CD4-positive, alpha-beta T cell (primary cell): ENCODE measurements around the gene POU3F1. TPM values are rescaled to one million over a fixed set of nuclear protein-coding genes. Genes with fewer than 3 reads are reported as not detected.

Source experiments
- ATAC-seq: fragments of 200-7000 bp; cut with Tn5 transposase; one replicate; pipeline ENCODE4 v1.10.0; 2022; ENCODE audit warnings: mild to moderate bottlenecking; ENCODE audit not compliant: poor library complexity
- CTCF ChIA-PET: fragments of 350-600 bp; sonication (Branson Sonifier 250); formaldehyde crosslinking; loops from one replicate; lab custom pipeline; 2021; ENCODE audit warnings: antibody characterized with exemption, inconsistent platforms; lab: Charles Lee
- POLR2A ChIA-PET: fragments of 350-600 bp; sonication (Branson Sonifier 250); formaldehyde crosslinking; loops from one replicate; lab custom pipeline; 2021; ENCODE audit warnings: antibody characterized with exemption, inconsistent platforms; lab: Charles Lee
- DNase-seq, 14 experiments: peaks; one replicate each; pipeline ENCODE4 v3.0.0-alpha.2; 2013 to 2020; ENCODE audit warnings: mixed read lengths in 2 of 14
- H3K27ac ChIP-seq, 2 donors: one replicate each; pipeline versions ENCODE4 v1.5.1 to v1.7.0; 2013; ENCODE audit warnings: low read length in 2 of 2, low read depth in 1 of 2, mild to moderate bottlenecking in 1 of 2
- H3K27me3 ChIP-seq, 2 experiments: 1 replicate in 1 of 2; 2 replicates in 1 of 2; pipeline versions ENCODE4 v1.6.1 to v1.7.0; 2013; ENCODE audit warnings: low read length in 2 of 2, control low read depth in 1 of 2, mild to moderate bottlenecking in 1 of 2, moderate library complexity in 1 of 2; ENCODE audit not compliant: insufficient read depth in 2 of 2, control insufficient read depth in 1 of 2
- H3K36me3 ChIP-seq: one replicate; pipeline ENCODE4 v1.6.1; 2013; ENCODE audit warnings: low read length, control low read depth; ENCODE audit not compliant: insufficient read depth
- H3K4me1 ChIP-seq: one replicate; pipeline ENCODE4 v1.6.1; 2013; ENCODE audit warnings: low read length, control low read depth; ENCODE audit not compliant: insufficient read depth
- H3K4me3 ChIP-seq: one replicate; pipeline ENCODE4 v1.5.1; 2013; ENCODE audit warnings: mild to moderate bottlenecking, low read length, moderate library complexity
- H3K9me3 ChIP-seq, 2 experiments: 1 replicate in 1 of 2; 2 replicates in 1 of 2; pipeline versions ENCODE4 v1.6.1 to v1.7.0; 2013; ENCODE audit warnings: low read length in 2 of 2, mild to moderate bottlenecking in 2 of 2, control low read depth in 1 of 2, moderate library complexity in 1 of 2; ENCODE audit not compliant: control insufficient read depth in 1 of 2, insufficient read depth in 1 of 2
- H3K27ac Mint-ChIP-seq: one replicate; pipeline ENCODE4 v1.8.0; 2020; ENCODE audit warnings: mixed read lengths
- H3K27me3 Mint-ChIP-seq: one replicate; pipeline ENCODE4 v1.8.0; 2021; ENCODE audit warnings: mixed read lengths
- H3K36me3 Mint-ChIP-seq: one replicate; pipeline ENCODE4 v1.8.0; 2021; ENCODE audit warnings: low read depth, mixed read lengths
- H3K4me1 Mint-ChIP-seq: one replicate; pipeline ENCODE4 v1.8.0; 2021; ENCODE audit warnings: low read depth, mixed read lengths
- H3K4me3 Mint-ChIP-seq: one replicate; pipeline ENCODE4 v1.8.0; 2020; ENCODE audit warnings: mild to moderate bottlenecking, mixed read lengths
- H3K9me3 Mint-ChIP-seq: one replicate; pipeline ENCODE4 v1.8.0; 2020; ENCODE audit warnings: mixed read lengths
- intact Hi-C, 2 experiments: fragments of 100-400 bp; cut with DNase I in 1 of 2; cut with micrococcal nuclease in 1 of 2; formaldehyde crosslinking; loops; one replicate each; pipeline versions ENCODE4 v1.15.1 to v1.9.0; 2023 to 2025; cut with DNase I, micrococcal nuclease
- total RNA-seq, 174 experiments: library from RNA in 2 of 174; stranded (reverse) in 2 of 174; gene quantifications; one replicate each; pipeline ENCODE4 v1.2.3 and lab custom pipeline; 2021 to 2026
- TF ChIP-seq, protein P1 (sequence below): fragments of 200-600 bp; IDR thresholded peaks from one replicate; pipeline ENCODE4 v1.8.0; 2022; ENCODE audit warnings: antibody characterized with exemption, mild to moderate bottlenecking

The POU3F1 gene
- total RNA-seq, 2 experiments from 2014 or later, result 0.22 to 0.27 TPM

DNA sequence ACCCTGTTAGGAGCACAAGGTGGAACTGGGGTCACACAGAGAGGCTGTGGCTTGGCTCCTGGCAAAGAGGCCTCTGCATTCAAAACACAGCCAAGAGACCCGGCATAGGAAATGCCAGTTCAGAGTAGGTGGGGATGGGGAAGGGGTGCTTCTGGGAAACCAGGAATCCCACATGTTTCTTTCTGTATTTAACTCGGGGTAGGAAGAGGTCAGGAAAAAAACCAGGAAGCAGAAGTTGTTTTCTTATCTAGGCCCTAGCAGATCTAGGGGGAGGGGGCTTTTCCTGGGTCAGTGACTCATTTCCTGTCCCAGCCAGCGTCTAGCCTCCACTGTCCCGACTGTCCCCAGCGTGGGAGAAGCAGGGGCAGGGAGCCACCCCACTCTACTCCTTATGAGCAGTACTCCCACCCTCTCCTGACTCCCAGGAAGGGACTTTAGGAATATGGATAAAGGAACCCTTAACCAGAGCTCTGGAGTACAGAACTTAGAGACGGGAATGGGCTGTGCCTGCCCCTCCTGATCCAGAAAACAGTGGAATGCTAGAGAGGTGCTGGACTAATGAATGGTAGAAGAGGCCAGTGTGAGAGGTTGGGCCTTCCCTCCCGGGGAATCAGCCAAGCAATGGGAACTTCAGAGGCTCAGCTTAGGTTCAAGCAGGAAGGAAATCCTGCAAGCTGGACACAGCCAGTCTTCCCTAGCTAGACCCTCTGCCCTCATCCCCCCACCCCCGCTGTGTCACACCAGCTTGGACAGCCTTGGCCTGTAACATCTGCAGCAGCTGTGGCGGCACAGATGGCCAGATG lies 47.0 kb downstream of the POU3F1 start:
- no peak overlapping the region for H3K27ac ChIP-seq
- H3K4me3 Mint-ChIP-seq, result no peak overlapping the region
- POLR2A ChIA-PET, result no interaction called here

DNA sequence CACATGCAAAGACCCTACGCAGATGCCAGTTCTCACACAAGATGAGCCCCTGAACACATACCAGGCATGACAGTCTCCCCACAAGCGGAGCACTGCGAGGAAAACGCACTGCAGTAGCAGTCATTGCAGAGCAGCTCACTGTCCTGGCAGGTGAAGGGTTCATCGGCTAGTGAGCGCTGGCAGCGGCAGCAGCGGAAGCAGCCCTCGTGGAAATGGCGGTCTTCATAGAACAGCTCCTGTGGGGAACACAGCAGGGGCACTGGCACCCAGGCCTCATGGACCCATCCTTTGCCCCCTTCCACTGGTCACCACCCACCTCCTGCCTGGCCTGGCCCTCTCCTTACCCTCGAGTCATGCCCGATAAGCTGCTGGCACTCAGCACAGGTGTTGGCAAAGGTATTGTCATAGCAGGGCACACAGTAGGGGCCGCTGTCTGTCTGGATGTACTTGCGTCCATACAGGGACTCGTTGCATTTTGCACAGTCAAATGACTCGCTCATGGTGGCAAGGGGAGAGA lies 47.6 kb downstream of the POU3F1 start:
- peak overlapping the region; percentile 22 for H3K27ac Mint-ChIP-seq
- H3K4me1 Mint-ChIP-seq, result peaks cover 26% of the 10 kb centered on the region
- POLR2A ChIA-PET, result no interaction called here
- DNase-seq (no peak), ATAC-seq (no peak)
- TF ChIP-seq, protein P1, sequence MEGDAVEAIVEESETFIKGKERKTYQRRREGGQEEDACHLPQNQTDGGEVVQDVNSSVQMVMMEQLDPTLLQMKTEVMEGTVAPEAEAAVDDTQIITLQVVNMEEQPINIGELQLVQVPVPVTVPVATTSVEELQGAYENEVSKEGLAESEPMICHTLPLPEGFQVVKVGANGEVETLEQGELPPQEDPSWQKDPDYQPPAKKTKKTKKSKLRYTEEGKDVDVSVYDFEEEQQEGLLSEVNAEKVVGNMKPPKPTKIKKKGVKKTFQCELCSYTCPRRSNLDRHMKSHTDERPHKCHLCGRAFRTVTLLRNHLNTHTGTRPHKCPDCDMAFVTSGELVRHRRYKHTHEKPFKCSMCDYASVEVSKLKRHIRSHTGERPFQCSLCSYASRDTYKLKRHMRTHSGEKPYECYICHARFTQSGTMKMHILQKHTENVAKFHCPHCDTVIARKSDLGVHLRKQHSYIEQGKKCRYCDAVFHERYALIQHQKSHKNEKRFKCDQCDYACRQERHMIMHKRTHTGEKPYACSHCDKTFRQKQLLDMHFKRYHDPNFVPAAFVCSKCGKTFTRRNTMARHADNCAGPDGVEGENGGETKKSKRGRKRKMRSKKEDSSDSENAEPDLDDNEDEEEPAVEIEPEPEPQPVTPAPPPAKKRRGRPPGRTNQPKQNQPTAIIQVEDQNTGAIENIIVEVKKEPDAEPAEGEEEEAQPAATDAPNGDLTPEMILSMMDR, result no peak
- no peak overlapping the region for H3K4me3 Mint-ChIP-seq
- no peaks in the 10 kb centered on the region for H3K36me3 Mint-ChIP-seq
- Histone ChIP-seq H3K4me3 (no peak overlapping the region), H3K4me1 (peaks cover 54% of the 10 kb centered on the region), H3K36me3 (peaks cover 11% of the 10 kb centered on the region), H3K9me3 (no peaks in the 10 kb centered on the region), H3K27ac (no peak overlapping the region), H3K27me3 (peaks cover 0 to 2% of the 10 kb centered on the region in 2 experiments)
- no peaks in the 10 kb centered on the region for H3K9me3 Mint-ChIP-seq
- intact Hi-C loops, result no loop called here
- peaks cover 4% of the 10 kb centered on the region for H3K27me3 Mint-ChIP-seq
- CTCF ChIA-PET, result no interaction called here

More for the DNA sequence above, 47.0 kb downstream of the POU3F1 start:
- TF ChIP-seq, protein P1, result no peak
- Histone ChIP-seq H3K4me3 (no peak overlapping the region), H3K4me1 (peaks cover 54% of the 10 kb centered on the region), H3K36me3 (peaks cover 11% of the 10 kb centered on the region), H3K27me3 (peaks cover 0 to 4% of the 10 kb centered on the region in 2 experiments), H3K9me3 (no peaks in the 10 kb centered on the region)
- H3K4me1 Mint-ChIP-seq, result peaks cover 32% of the 10 kb centered on the region
- no peaks in the 10 kb centered on the region for H3K36me3 Mint-ChIP-seq
- no peak for ATAC-seq
- CTCF ChIA-PET, result no interaction called here
- H3K27ac Mint-ChIP-seq, result peak overlapping the region; percentile 30
- H3K27me3 Mint-ChIP-seq, result peaks cover 4% of the 10 kb centered on the region
- no peaks in the 10 kb centered on the region for H3K9me3 Mint-ChIP-seq
- intact Hi-C loops, result no loop called here
- peak in 3 of 14 experiments; percentile 36 to 56 (median 53) for DNase-seq

DNA sequence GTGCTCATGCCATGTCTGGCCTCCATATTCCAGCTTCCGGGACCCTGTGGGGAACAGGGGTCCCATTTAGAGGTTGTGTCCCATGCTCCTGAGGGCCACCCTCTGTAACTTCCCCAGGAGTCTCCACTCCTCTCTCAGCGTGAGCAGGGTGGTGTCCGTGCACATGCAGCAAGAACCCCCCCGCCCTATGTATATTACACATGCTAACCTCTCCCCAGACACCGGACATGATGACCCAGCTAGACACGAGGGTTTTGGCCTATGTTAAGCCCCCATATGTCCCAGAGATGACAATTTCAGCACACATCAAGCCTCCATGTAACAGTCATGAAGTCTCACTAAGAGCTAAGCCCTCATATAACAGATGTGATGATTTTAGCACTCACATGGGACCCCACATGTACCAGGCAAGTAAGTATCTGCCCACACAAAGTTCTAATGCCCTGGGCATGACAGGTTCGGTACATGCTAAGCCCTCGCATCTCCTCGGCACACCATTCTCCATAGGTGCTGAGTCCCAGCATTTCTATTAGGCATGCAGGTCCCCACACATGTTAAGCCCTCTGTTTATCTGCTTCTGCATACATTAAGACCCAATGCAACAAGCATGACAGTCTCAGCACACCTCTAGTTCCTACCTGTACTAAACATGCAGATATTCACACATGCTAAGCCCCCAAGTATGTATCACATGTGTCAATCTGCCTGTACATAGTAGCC lies 48.3 kb downstream of the POU3F1 start:
- H3K9me3 ChIP-seq, result no peaks in the 10 kb centered on the region
- ChIA-PET CTCF (no interaction called here), POLR2A (no interaction called here)
- Mint-ChIP-seq H3K4me3 (peak overlapping the region; percentile 21), H3K27me3 (peaks cover 1% of the 10 kb centered on the region), H3K27ac (no peak overlapping the region), H3K9me3 (no peaks in the 10 kb centered on the region), H3K4me1 (peaks cover 24% of the 10 kb centered on the region), H3K36me3 (no peaks in the 10 kb centered on the region)
- ATAC-seq, result no peak
- peaks cover 46% of the 10 kb centered on the region for H3K4me1 ChIP-seq
- H3K27me3 ChIP-seq, result peaks cover 0 to 2% of the 10 kb centered on the region in 2 experiments
- intact Hi-C loops, result no loop called here
- DNase-seq, result no peak
- H3K4me3 ChIP-seq, result no peak overlapping the region
- TF ChIP-seq, protein P1, result no peak
- peaks cover 11% of the 10 kb centered on the region for H3K36me3 ChIP-seq
- H3K27ac ChIP-seq, result no peak overlapping the region
